Fibroblast of villous mesenchyme (primary cell): ENCODE measurements around the gene CACNA1D. TPM values are rescaled to one million over a fixed set of nuclear protein-coding genes. Genes with fewer than 3 reads are reported as not detected.

Experiments used
- DNase-seq: peaks from one replicate; pipeline ENCODE4 v3.0.0-alpha.2; 2010; ENCODE audit warnings: low read depth
- H3K4me3 ChIP-seq: 2 replicates; pipeline ENCODE4 v1.5.1; 2011; ENCODE audit warnings: low read depth, mild to moderate bottlenecking, low read length
- total RNA-seq: library from RNA; depleted of rRNA; stranded (reverse); fragments of >200 nt; gene quantifications from 2 replicates; pipeline ENCODE4 v1.2.3, GENCODE V29; 2012
- TF ChIP-seq, protein P1 (sequence below): IDR thresholded peaks from 2 replicates; pipeline ENCODE4 v1.5.1; 2012; ENCODE audit warnings: low read depth, mild to moderate bottlenecking, low read length; ENCODE audit not compliant: insufficient read depth

Gene CACNA1D
- total RNA-seq, 1 donor, result not detected

DNA sequence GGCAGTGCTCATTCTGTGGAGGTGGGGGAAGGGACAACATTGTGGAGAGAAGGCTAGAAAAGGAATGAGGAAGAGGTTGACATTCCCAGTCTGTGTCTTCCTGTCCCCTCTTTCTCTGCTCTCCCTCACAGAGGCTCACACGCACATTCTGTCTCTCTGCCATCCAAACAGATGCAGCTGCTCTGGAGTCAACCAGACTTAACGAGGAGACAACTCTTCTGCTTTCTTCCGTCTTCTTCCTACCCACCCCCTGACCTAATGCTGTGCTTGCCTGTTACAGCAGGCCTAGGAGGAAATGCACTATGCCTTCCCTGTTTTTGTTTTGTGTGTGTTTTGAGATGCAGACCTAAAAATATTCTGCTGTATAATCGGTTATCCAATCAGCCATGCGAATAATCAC, 121.9 kb downstream of the CACNA1D start:
- H3K4me3 ChIP-seq, result no peak overlapping the region
- TF ChIP-seq, protein P1, sequence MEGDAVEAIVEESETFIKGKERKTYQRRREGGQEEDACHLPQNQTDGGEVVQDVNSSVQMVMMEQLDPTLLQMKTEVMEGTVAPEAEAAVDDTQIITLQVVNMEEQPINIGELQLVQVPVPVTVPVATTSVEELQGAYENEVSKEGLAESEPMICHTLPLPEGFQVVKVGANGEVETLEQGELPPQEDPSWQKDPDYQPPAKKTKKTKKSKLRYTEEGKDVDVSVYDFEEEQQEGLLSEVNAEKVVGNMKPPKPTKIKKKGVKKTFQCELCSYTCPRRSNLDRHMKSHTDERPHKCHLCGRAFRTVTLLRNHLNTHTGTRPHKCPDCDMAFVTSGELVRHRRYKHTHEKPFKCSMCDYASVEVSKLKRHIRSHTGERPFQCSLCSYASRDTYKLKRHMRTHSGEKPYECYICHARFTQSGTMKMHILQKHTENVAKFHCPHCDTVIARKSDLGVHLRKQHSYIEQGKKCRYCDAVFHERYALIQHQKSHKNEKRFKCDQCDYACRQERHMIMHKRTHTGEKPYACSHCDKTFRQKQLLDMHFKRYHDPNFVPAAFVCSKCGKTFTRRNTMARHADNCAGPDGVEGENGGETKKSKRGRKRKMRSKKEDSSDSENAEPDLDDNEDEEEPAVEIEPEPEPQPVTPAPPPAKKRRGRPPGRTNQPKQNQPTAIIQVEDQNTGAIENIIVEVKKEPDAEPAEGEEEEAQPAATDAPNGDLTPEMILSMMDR, result no peak
- no peak for DNase-seq

DNA sequence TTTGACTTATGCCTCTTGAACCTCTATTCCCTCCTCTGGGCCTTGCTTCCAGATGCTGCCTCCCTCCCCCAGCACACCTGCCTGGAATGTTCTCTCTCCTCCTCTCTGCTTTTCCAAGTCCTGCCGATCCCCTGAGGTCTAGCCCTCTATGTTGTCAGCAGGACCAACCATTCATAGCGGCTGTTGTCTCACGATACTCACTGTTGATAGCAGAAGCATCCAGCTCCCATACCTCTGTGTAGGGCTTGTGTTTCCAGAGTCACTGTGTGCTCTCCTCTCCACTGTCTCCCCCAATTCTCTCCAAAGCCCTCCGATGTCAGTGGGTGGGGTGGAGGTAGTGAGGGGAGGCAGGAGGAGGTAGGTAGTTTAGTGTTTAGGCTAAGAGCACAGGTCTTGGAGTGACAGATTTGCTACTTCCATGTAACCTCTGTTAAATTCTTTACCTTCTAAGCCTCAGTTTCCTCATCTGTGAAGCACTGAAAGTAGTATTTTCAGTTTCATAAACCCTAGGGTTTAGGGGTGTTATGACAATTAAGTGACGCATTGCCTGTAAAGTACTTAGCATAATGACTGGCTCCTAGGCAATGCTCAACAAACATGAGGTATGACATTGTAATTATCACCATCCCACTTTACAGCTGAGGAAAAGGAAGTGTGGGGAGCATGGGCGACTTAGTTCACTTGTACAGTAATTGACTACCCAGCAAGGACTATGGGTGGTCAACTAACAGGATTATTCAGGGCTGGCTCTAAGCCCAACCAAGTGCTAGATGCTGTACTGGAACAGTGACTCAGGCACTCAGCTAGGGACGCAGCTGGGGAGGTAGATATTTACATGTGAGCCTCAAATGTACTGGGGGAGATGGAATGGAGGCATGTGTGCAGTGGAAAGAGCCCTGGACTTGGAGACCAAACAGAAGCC, 122.8 kb downstream of the CACNA1D start:
- DNase-seq, result no peak
- H3K4me3 ChIP-seq, result no peak overlapping the region
- TF ChIP-seq, protein P1, result no peak

DNA sequence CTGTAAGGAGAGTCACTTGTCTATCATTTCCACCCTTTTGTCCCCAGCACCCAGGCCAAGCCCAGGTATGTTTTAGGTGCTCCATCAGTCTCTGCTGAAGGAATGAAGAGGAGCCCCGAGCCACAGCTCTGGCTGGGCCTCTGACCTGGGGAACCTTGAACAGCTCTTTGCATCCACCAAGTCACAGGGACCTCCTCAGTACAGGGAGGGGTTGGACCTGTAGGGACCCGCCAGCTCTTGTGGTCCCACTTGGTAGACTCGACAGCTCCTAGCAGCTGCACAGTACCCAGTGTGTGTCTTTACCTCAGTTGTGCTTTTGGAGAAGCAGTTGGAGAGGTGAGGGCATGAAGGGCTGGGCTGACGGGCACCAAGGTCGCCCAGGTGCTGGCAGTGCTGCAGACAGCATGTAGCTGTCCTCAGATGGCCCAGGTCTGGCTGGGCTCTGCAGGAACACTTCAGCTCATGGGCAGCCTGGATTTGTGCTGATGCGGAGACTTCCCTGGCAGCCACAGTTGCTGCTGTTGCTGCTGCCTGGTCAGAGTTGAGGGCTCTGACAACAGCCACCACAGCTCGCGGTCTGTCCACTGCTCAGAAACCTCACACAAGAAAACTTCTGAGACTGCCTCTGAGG, 123.6 kb downstream of the CACNA1D start:
- DNase-seq, result no peak
- no peak overlapping the region for H3K4me3 ChIP-seq
- TF ChIP-seq, protein P1, result no peak

DNA sequence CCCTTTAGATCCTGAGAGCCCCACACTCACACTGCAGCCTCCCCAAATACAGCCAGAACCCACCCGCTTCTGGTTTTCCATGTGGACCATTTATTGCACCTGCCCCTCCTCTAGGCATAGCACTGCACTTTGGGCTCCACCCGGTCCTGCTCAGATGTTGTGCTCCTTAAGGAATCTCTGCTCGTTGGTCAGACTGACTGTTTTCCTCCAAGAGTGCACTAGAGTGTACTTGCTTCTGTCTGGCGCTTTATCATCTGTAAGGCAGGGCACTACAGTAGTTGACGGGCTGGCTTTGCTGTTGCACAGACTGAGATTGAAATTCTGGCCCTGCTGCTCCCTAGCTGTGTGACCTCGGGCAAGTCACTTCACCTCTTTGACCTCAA, 124.1 kb downstream of the CACNA1D start:
- no peak for DNase-seq
- TF ChIP-seq, protein P1, result no peak
- no peak overlapping the region for H3K4me3 ChIP-seq

DNA sequence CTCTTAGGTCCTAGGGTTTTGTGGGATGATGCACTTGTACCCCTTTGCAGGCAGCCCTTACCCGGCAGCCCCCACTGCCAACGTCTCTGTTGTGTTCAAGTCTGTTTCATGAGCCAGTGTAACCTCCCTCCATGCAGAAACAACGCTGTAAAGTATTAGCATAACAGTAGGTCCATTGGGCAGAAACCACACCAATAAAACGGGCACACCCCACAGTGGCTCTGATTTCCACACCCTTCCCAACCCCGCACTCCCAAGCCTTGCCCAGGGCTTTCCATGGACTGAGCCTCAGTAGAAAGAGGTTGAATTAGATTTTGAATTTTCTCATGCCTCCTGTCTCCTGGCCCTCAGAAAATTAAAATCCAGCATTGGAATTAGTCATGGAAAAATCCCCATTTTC, 124.5 kb downstream of the CACNA1D start:
- no peak overlapping the region for H3K4me3 ChIP-seq
- TF ChIP-seq, protein P1, result no peak
- no peak for DNase-seq

DNA sequence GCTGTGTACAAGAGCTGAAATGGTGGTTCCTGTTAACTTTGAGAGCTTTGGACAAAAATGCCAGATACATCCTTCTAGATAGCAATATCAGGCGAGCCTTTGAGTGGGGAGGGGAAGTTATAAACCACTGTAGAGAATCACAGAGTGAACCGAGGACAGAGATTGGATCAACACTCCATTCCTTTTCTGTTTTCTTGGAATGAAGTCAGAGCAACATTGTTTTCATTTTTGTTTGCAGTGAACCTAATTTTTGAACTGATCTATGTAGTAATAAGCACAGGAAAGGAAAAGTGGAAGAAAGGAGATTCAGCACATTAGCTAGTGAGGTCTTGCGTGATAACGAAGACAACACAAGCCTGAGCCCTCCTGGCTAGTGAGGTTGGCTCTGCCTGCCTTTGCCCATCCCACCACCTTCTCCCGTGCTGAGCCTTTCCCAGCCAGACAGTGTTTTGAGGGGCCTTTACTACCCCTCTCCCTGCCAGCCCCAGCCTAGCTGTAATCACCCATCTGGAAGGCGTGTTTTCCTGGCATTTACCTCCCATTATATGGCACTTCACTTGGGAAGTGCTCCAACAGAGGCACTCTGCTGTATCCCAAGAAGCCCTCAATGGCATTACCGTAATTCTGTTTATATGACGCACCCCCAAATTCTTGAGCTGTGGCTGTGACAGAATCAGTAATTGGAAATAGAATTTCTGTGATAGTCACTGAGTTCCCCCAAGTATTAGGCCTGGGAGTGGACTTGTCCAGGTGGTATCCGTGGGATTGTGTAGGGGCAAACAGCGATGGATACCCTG, 129.8 kb downstream of the CACNA1D start:
- no peak for DNase-seq
- no peak overlapping the region for H3K4me3 ChIP-seq
- TF ChIP-seq, protein P1, result no peak
